CD4-positive, alpha-beta T cell treated with Interleukin-2 at 100 ng/mL for 4 hours (primary cell): ENCODE measurements around the gene LRRC28.

Experiments
- DNase-seq: peaks from one replicate; pipeline ENCODE4 v3.0.0-alpha.2; 2020; ENCODE audit warnings: low spot score

Gene LRRC28

DNA sequence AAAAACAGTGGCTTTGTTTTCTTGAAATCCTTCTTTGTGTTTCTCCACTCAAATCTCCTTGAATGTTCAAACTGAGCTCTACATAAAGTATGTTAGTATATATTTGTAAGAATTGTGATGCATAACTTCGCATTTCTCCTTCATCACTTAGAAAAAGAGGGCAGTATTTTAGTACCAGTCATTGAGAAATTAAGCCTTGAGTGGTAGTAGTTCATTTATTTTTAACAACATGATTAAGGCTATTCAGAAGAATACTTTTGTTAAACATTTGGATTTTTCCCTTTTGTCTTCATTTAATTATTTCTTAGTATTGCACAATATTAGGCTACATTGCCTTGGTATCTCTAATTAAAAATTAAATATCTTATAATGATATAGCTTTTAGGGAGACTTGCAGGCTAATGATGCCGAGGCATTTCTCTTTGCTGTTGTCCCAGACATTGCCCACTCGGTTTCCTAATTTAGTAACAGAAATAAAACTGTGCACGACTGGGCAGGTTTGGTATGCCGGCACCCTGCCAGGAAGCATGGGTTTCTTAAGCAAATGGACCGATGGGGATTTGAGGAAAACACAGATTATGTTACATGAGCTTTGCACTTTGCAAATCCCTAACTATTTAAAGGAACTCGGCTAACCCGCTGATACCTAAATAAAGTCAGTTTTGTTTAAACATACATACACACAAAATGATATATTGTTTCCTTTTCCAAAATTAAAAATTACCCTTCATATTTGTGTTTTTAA, 54.7 kb downstream of the LRRC28 start:
- DNase-seq = no peak

DNA sequence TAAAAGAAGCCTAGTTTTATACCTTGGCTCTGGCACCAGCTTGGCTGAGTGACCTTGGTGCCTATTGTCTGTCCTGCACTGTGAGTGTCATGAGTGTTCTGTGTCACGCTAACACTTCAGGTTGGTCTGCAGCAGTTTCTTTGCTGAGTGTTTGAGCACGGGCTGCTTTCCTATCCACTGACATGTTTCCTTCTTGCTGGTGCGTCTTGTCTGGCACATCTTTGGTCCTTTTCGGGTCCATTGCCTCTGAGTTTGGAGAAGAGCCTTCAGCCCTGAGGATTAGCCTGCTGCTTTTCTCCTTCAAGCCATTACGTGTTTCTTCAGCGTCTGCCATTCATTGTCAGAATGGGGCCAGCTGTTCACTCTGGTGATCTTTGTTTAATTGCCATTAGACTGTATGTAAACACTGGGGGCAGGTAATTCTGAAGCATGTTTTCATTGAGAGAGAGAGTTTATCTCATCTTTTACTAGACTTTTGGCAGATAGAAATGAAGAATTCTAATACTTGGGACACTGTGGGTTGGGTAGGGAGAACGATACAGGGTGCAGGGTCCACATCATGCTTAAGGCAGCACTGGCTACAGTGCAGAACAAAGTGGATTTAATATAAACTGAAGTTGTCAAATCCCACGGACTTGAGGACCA, 55.5 kb downstream of the LRRC28 start:
- DNase-seq = no peak

DNA sequence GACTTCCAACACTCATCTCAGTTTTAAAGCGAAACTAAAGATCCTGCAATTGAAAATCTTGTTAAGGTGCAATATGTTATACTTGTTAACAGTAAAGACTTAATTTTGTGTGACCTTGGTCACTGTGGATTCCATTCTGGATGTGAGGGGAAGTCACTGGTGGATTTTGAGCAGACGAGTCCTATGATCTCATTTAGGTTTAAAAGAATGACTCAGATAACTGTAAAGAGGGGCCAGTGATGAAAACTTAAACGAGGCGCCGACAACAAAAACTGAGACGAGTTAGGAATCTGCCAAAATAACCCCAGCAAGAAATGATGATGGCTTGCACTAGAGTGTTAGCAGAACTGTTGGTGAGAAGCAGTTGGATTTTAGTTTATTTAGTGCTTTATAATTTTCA, 56.5 kb downstream of the LRRC28 start:
- no peak for DNase-seq

DNA sequence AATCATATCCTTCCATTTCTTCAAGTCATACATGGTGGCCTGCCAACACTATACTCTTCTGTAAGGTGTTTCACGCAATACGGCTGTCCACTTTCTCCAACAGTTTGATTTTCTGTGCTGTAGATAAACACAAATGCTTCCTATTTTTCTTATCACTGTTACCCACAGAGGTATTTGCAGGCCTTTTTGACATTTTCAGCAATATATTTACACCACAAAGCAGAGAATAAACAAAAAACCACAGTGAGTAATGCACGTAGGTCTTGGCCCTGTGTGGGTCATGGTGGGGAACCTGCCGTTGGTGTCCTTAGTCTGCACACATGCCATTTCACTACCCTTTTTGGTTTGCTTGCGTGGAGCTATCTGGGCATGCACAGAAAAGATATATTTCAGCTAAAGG, 59.5 kb downstream of the LRRC28 start:
- no peak for DNase-seq

DNA sequence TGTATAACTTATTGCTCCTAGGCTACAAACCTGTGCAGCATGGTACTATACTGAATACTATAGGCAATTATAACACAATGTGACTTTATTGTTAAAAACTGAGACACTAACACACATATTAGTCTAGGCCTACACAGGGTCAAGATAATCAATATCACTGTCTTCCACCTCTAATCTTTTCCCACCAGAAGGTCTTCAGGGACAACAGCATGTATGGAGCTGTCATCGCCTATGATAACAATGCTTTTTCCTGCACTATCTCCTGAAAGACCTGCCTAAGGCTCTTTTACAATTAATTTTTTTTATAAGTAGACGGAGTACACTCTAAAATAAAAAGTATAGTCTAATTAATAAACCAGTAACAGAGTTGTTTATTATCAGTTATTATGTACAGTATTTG, 60.9 kb downstream of the LRRC28 start:
- no peak for DNase-seq

DNA sequence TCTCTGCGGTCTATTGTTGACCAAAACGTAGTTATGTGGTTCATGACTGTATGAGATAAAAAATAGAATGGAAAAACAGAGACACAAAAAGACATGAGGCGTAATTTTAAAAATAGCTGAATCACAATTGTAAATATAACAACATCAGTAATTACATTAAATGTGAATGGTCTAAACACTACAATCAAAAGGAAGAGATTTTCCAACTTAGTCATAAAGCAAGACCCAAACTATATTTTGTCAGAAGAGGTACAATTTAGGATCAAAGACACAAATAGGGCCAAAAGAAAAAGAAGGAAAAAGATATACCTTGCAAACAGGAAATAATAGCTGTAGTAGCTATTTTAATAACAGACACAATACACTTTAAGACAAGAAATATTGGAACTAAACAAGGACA, 61.5 kb downstream of the LRRC28 start:
- no peak for DNase-seq

DNA sequence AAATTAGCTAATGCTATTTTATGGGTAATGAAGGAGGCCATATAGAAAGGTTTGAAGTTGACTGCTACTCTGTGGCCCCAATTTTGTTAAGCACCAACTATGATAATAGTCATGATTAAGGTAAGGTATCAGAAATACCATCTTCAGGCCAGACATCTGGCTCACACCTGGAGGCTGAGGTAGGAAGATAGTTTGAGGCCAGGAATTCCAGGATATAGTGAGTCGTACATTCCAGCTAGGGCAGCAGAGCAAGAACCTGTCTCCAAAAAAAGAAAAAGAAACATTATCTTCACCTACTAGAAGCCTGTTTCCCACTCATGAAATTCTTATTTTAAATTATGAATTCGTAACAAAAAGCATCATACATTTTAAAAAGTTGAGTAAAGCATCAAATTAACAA, 64.4 kb downstream of the LRRC28 start:
- no peak for DNase-seq

DNA sequence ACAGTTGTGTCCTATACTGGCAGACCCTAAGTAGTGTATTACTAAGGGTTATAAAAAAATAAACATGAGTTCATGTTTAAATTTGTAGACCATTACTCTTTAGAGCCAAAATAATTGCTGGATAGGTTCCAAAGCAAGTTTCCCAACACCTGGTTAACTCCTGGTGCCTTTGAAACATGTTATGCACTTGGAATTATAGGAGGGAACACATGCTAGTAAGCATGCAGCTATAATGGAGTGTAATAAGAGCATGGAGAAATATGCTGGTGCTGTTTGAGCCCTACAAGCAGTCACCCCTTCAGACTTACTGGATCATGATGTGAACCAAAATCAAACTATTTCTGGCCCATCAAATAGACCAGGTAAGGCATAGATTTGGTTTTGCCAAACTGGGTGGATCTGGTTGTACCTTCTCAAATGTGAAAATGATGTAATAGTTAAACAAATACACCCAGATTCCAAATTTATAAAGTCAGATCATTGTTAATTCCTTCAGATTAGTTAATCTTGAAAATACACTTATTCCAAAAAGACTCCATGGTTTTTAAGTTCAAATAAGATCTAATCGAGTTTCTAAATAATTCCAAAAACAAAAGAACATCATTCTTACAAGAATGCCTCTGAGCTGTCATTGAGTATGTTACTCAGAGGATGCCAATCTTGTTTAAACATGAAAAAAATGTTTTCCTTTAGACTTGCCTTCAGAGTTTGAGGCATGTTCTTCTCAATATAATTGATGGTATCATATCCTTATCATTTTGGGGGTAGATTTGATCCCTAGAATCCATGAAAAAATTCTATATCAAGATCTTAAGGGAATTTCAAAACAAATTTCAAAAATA, 69.3 kb downstream of the LRRC28 start:
- no peak for DNase-seq

DNA sequence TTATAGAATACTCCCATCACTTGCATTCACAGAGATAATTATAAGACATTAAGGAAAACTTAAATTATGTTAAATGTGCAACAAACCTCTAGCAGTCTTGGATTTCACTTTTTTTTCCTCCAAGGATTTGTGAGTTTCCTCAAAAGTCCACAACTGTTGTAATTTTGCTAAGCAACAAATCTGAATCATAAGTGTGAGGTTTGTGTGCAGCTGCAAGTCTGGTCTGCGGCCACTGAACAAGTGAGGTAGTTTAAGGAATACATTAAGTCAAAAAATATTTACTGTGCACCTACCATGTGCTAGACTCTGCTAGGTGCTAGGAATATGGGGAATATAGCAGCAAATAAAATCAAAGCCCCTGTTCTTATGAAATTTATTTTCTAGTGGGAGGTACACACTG, 70.2 kb downstream of the LRRC28 start:
- DNase-seq = no peak

DNA sequence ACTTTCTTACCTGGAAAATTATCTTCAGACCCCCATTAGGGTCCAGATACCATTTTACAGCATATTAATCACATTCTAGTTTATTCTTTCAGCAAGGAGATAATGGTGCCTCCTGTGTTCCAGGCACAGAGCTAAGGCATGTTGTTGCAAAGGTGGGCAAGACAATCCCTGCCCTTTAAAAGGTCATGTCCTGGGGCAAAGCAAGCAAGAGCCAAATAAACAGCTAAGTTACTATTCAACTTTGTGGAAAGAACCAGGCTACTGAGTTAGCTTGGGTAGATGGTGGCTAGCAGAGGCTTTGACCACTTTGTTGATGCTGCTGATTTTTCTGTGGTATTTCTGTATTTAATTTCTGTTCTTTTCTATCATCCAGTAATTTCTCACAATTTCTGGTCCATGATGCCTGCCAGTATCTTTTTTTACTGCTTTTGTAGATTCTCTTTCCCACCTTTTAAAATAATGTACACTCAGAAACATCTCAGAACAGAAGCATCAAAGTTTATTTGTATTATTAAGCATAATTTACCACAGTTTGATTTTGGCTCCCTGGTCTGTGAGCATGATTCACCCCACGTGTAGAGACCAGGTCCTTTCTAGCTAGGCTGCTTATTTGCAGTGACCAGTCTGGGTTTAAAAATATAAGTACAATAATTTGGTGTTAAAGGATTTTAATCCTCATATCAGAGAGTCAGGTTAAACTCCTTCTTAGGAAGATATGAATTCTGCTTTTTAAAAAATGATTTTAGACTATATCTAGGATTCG, 71.5 kb downstream of the LRRC28 start:
- no peak for DNase-seq

DNA sequence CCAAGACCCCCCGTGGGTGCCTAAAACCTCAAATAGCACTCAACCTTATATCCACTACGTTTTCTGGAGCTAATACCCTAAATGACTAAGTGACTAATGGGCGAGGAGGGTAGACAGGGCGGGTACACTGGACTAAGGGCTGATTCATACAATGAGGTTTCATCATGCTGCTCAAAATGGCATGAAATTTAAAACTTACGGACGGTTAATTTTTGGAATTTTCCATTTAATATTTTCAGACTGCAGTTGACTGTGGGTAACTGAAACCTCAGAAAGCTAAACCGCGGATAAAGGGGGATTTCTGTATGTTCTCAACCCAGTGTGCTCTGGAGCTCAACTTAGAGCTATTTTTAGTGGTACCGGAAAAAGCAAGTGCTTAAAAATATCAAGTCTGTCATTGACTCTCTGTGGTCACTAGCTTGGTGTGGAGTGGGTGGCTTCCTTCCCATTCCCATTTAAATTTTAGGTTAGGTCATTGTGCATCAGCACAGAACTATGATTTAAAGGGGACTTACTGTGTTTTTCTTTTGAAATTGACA, 72.9 kb downstream of the LRRC28 start:
- DNase-seq = no peak

DNA sequence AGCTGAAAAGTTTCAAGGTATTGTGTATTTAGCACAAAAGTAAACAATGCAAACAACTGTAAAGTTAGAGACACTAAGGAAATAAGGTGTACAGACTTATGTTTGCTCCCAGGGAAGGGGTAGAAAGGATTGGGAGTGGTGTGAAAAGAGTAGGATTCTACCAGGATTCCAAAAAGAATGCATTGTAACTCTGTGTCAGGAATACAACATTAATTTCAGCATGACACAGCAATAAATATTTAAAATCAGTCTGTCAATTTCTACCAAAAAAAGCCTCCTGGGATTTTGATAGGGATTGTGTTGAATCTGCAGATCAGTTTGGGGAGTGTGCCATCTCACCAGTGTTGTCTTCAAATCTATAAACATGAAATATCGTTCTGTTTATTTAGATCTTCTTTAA, 73.4 kb downstream of the LRRC28 start:
- DNase-seq = no peak

DNA sequence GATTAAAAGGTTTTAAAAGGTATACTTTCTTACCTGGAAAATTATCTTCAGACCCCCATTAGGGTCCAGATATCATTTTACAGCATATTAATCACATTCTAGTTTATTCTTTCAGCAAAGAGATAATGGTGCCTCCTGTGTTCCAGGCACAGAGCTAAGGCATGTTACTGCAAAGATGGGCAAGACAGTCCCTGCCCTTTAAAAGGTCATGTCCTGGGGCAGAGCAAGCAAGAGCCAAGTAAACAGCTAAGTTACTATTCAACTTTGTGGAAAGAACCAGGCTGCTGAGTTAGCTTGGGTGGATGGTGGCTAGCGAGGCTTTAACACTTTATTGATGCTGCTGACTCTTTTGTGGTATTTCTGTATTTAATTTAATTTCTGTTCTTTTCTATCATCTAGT, 75.0 kb downstream of the LRRC28 start:
- no peak for DNase-seq

DNA sequence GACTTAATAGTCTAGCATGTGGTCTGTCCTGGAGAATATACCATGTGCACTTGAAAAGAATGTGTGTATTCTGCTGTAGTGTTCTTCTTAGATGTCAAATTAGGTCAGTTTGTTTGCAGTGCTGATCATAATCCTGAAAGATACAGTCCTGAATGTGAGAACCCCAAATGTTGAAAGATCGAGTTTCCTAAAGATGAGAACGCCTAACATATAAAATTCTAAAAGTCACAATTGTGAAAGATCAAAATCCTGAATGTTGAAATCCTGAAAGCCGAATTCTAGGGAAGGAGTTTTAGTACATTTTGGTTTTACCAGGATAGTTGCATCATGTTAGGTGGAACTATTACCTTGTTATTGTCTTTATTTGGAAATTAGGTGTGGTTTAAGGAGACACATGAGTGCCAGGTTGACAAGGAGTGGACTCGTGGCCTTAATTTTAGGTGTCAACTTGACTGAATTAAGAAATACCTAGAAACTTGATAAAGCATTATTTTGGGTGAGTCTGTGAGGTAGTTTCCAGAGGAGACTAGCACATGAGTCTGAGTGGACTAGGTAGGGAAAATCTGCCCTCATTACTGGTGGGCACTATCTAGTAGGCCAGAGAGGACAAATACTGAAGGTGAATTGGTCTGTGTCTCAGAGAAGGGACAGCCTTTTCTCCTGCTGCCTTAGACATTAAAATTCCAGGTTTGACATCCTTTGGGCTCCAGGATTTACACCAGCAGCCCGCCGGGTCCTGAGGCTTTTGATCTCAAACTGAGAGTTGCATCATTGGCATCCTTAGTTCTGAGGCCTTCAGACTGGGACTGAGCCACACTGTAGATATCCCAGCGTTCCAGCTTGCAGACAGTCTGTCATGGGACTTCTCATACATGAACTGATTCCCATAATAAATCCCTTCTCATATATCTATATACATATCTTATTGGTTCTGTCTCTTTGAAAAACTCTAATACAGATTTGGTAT, 77.1 kb downstream of the LRRC28 start:
- DNase-seq = no peak

DNA sequence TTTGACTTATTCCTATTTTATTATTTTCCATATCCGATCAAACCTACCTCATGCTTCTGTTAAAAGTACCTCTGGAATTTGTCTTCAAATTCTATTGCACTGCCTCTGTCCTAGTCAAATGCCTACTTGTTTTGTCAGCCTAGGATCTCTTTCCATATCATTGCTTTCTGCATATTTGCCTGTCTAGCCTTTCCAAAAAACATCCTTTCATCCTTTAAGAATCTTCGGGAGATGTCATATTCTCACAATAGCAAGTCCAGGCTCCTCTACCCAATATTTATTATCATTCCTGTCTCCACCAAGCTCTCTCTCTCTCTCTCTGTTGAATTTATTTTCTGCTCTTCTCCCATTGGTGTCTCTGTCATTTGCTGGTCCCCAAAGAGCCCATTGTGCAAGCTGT, 80.1 kb downstream of the LRRC28 start:
- no peak for DNase-seq

DNA sequence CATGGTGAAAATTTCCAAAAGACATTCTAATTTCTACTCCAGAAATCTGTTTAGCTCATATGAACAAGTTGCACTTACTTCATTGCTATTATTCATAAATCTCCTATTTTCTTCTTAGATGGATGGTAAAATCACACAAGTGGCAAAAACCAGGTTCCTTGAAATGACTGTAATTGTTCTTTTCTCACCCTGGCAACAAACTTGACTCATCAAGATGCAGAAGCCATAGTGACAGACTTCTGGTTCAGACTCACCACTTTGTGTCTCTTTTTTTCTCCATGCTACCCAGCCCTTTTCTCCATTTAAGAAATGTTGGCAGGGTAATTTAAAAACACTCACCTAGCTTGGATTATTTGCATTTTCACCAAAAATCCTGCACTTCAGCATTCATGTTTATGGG, 82.1 kb downstream of the LRRC28 start:
- no peak for DNase-seq

DNA sequence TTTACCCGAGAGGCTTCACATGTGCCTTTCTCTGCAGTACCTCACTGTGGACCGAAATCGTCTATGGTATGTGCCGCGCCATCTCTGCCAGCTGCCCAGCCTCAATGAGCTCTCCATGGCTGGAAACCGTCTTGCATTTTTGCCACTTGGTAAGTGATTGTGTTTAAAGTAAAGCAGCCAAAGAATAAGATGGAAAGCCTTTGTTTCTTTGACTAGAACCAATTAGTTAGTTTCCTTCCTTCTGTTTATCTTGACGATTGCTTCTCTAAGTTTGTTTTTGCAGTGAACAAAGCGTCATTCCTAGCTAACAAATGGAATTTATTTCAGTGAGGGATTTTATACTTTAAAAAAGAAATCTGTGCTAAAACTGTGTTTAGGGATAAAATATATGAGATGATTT, 82.7 kb downstream of the LRRC28 start:
- DNase-seq = no peak

DNA sequence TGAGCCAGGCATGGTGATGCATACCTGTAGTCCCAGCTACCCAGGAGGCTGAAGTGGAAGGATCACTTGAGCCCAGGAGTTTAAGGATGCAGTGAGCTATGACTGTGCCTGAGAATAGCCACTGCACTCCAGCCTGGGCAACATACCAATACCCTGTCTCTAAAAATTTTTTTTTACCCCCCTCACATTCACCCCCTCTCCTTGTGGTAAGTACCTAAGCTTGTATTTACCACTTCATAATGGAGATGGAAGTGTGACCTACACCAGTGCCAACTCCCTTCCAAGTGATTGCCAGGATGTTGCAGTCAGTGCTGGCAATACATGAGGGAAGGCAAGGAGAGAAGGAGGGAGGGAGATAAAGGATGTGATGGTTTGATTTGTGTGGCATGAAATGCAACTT, 84.2 kb downstream of the LRRC28 start:
- no peak for DNase-seq

DNA sequence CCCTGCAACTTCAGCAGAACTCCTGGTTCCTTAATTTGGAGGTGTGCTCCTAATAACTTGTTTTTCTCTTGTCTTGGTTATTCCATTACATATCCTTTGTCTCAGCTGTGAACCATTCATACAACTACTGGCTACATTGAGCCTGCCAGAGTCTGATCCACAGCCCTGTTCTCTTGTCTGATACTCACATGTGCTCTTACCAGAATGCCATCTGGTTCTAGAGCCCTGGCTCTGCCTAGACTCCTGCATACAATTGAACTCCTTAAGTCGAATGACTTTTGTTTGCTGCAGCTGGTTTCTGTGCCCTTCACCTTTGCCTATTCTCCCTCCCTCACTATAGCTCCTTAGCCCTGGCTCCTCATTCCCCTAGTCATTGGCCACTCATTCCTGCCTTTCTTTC, 85.5 kb downstream of the LRRC28 start:
- DNase-seq = no peak

DNA sequence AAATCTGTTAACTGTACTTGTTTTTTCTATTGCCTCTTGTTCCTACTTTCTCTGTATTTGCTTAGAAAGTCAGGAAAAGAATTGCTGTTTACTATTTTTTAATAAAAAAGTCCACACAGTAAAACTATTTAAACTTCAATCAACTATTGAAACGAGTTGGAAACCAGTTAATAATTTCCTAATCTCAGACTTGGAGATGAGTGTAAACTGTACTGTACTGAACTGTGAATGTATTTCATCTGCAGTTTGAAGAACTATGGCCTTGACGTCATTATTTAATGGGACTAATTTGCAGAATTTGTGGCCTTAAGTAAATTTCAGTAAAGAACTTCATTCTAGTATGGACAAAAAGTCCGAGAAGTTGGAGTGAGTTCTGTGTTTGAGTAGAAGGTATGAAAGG, 89.1 kb downstream of the LRRC28 start:
- DNase-seq = no peak

DNA sequence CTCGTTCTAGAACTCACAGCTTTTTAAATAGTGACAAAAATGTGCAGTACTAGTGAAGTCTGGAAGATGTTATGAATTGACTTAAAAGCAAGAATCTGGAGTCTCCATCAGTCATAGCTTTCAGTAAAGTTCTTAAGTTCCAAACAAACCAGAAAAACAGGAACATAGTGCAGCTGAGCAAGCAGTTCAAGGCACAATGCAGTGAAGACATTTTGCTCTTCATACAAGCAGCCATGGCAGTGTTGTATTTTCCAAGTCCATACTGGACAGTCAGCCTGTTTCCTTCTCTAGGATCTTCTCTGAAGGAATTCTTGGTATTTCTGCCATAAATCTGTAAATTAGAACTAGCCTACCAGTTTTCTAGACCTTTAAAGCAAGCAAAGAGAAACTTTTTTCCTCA, 90.5 kb downstream of the LRRC28 start:
- no peak for DNase-seq
